RCC 7860 (cell line): Measurements from ENCODE around the gene PSD4.

ENCODE experiments used
- DNase-seq: peaks from one replicate; pipeline ENCODE4 v3.0.0-alpha.2; 2015; ENCODE audit warnings: low spot score
- FAIRE-seq: peaks from 2 replicates; lab custom pipeline; 2012; peaks lifted over from hg19 to GRCh38; lab: Jason Lieb, UNC

Gene PSD4

GRCh38 chr2:113182471-113183260, 8.9 kb downstream of the PSD4 start:
- FAIRE-seq, result no peak

GRCh38 chr2:113183264-113183663, 9.5 kb downstream of the PSD4 start:
- no peak for DNase-seq
- no peak for FAIRE-seq

More at GRCh38 chr2:113182471-113183260, 8.9 kb downstream of the PSD4 start:
- DNase-seq, result no peak

GRCh38 chr2:113183703-113184102, 9.9 kb downstream of the PSD4 start:
- FAIRE-seq, result no peak
- DNase-seq, result no peak

GRCh38 chr2:113184531-113185230, 10.9 kb downstream of the PSD4 start:
- DNase-seq, result no peak
- no peak for FAIRE-seq

- DNase-seq (no peak), FAIRE-seq (no peak)
Observed at GRCh38 chr2:113185664-113186432, 12.1 kb downstream of the PSD4 start.

GRCh38 chr2:113186433-113186796, 12.6 kb downstream of the PSD4 start:
- no peak for DNase-seq
- FAIRE-seq, result no peak

- DNase-seq (no peak), FAIRE-seq (no peak)
Observed at GRCh38 chr2:113187771-113188170, 14.0 kb downstream of the PSD4 start.

- no peak for FAIRE-seq
- DNase-seq, result no peak
Observed at GRCh38 chr2:113190871-113191270, 17.1 kb downstream of the PSD4 start.

- FAIRE-seq (no peak), DNase-seq (no peak)
Observed at GRCh38 chr2:113192459-113193100, 18.8 kb downstream of the PSD4 start.

- DNase-seq (no peak), FAIRE-seq (no peak)
Observed at GRCh38 chr2:113195923-113196501, 22.2 kb downstream of the PSD4 start.

- FAIRE-seq (no peak), DNase-seq (no peak)
Observed at GRCh38 chr2:113196839-113197238, 23.1 kb downstream of the PSD4 start.

- DNase-seq, result no peak
- FAIRE-seq, result no peak
Observed at GRCh38 chr2:113197347-113198047, 23.7 kb downstream of the PSD4 start.

GRCh38 chr2:113198048-113198789, 24.4 kb downstream of the PSD4 start:
- FAIRE-seq, result no peak
- DNase-seq, result no peak

GRCh38 chr2:113198790-113199612, 25.2 kb downstream of the PSD4 start:
- peak; percentile 65 for DNase-seq
- FAIRE-seq, result no peak

GRCh38 chr2:113200236-113200635, 26.5 kb downstream of the PSD4 start:
- no peak for DNase-seq

GRCh38 chr2:113200736-113201490, 27.1 kb downstream of the PSD4 start:
- FAIRE-seq (no peak), DNase-seq (peak; percentile 41)

More at GRCh38 chr2:113200236-113200635, 26.5 kb downstream of the PSD4 start:
- FAIRE-seq, result no peak

- no peak for DNase-seq
- FAIRE-seq, result no peak
Observed at GRCh38 chr2:113201496-113202304, 27.9 kb downstream of the PSD4 start.
